HG03175 (cell line): Measurements from ENCODE around the gene MAST4.

ENCODE experiments used
- ATAC-seq: cut with Tn5 transposase; IDR thresholded peaks from one replicate; pipeline ENCODE4 v1.9.1; 2021; ENCODE audit warnings: mild to moderate bottlenecking, moderate library complexity; ENCODE audit not compliant: unreplicated experiment

MAST4 gene

DNA sequence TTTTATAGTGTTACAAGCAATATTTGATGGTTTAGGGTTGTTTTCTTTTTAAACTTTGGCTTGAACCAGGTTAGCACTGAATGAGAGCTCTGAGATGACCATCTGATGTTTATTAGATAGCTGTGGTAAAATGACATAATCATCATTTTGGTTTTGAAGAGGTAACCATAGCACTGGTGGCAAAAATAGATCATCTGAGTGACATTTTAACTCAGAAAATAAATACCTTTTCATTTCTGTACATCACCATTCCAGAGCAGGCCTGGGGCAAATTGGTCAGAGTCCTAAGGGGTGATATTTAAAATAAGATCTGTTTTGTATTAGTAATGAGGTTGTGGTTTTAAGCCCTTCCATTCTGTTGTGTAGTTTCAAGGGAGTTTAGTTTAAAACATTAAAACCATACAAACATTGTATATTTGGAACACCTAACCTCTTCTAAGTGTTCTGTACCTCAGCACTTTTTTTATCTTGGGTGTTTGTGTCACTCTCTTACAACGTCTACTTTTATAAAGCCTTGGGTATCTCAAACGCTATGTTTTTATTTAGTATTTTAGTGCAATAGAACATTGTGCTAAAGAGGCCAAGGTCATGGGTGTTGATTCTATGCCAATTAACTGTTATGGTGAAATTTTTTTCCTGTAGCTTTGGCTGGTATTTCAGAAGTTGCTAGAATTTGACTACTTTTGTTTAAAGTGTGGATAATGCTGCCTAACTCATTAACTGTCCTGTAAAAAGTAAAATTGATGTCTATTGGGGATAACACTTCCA, 434.3 kb downstream of the MAST4 start:
- ATAC-seq: no peak

DNA sequence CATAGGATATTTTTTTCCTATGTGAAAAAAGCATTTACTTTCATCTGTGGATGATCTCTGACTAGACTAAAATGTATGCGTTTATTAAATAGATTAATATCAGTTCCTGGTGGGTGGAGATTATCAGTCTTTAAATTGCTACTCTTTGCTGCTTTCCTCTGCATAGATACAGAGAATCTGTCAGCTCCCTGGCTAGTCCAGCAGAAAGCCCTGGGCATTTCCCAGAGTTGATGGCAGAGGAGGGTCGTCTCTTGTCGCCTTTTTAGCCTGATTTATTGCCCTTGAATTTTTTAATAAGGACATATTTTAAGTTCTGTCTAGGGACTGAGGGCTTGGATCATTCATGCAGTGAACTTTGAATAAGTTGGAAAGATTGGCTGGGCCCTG, 434.9 kb downstream of the MAST4 start:
- ATAC-seq: no peak

DNA sequence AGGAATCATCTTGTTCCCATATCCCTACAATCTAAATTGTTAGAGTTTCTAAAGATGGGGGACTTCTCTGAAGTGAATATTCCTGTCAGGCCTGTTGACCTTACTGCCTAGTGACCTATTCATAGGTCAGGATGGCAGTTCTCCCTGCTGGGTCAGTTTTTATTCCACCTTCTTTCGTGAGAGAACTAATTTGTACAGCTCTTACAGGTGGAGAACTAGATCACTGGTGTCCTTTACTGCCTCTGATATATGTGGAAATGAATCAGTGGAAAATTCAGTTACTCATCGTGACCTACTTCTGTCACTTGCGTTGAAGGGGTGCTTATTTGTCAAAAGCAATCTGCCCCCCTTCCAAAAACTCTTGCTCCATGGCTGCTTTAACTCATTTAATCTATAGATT, 435.5 kb downstream of the MAST4 start:
- ATAC-seq: no peak

- no peak for ATAC-seq
Measured at GRCh38 chr5:67032921-67033664, 436.9 kb downstream of the MAST4 start.

GRCh38 chr5:67033880-67034651, 437.9 kb downstream of the MAST4 start:
- no peak for ATAC-seq

DNA sequence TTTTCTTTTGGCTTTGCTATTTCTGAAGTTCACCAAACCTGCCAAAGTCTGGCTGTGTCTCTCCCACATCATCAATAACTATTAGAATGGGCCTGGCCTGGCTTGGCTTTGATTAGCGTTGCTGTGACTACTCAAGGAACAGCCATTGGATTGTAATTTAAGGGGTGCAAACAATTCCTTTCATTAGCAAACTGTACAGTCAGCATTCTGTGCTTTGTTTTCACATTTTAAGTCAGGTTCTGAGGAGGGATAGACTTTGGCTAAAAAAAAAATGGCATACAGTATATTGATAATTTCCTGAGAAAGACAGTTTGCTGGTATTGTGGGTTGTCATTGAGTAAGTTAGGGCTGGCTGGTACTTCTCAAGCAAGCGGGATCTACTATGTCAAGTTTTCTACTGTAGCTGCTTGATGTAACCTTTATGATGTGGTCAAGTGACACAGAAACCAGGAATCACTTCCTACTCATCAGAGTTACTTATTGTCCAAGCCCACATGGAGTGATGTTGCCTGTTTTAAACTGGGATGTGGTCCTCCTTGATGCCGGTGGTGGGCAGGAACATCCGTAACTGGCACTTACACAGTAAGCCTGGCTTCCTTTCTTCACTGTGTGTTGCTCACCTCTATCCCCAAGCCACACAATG, 439.0 kb downstream of the MAST4 start:
- no peak for ATAC-seq

DNA sequence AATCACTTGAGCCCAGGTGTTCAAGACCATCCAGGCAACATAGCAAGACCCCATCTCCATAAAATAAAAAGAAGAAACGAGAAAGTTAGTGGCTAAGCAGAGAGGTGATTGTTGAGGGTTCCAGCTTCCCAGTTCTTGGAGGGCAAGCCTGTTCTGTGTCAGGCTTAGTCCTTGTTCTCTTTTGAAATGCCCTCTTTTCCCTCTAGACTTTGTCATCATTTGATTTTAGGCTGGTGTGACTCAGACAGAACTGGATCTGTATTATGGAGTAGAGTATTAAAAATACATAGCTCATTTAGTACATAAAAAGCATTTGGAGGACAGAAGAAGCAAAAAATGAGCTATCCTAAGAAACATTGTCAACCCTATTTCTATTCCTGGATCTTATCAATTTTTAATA, 441.0 kb downstream of the MAST4 start:
- no peak for ATAC-seq

GRCh38 chr5:67038817-67039603, 442.8 kb downstream of the MAST4 start:
- no peak for ATAC-seq

GRCh38 chr5:67042176-67043003, 446.2 kb downstream of the MAST4 start:
- ATAC-seq: no peak

- no peak for ATAC-seq
Measured at GRCh38 chr5:67043796-67044511, 447.8 kb downstream of the MAST4 start.

DNA sequence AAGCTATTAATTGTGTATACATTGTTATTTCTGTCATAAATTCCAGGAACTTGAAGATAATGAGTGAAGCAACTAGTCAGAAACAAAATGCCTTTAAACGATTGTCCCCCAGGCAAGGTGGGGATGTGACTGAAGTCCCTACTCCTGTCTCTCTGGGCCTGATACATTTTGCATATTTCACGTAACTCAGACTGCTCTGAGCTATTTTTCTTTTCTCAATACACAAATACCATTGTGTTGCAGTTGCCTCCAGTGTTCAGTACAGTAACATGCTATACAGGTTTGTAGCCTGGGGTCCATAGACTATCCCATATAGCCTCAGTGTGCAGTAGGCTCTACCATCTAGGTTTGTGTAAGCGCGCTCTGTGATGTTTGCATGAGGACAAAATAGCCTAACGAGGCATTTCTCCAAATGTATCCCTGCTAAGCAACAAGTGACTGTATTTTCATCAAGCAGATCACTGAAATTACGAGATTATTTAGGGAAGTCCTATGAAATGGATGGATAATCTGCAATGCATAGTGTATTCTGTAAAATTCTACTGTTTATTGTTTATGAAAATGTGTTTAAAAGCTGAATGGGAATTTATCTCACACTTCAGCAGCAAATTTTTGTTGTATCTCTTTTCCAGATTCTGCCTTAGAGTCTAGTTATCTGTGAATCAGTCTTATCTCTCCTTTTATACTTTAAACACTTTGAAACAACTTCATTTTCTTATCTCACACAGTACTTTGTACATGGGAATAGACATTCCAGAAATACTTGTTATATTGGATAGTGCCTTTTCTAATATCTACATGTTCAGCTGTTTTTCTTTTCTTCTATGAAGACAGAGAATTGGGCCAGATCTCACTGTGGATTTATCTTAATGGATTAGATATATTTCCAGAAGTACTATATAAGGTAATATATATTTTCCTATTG, 449.9 kb downstream of the MAST4 start:
- no peak for ATAC-seq

- no peak for ATAC-seq
Measured at GRCh38 chr5:67047160-67047559, 451.0 kb downstream of the MAST4 start.

DNA sequence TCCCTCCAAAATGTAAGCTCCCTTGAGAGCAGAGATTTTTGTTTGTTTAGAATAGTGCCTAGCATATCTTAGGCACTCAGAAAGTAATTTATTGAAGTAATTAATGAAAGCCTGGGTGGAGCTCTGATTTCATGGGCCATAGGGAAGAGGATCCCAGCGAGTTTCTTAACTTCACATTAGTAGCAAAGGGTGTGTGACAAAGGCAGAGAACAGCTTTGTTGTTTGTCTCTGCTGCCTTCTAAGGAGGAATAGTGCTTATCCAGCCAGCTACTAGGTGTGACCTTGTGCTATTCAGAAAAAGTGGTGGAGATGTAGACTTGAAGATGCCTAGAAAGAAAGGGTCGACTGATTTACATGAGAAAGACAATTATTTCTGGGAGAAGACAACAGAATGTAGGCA, 451.4 kb downstream of the MAST4 start:
- no peak for ATAC-seq

GRCh38 chr5:67050125-67050524, 453.9 kb downstream of the MAST4 start:
- ATAC-seq: no peak

- no peak for ATAC-seq
Measured at GRCh38 chr5:67050635-67051034, 454.4 kb downstream of the MAST4 start.

- no peak for ATAC-seq
Measured at GRCh38 chr5:67051164-67051563, 455.0 kb downstream of the MAST4 start.

DNA sequence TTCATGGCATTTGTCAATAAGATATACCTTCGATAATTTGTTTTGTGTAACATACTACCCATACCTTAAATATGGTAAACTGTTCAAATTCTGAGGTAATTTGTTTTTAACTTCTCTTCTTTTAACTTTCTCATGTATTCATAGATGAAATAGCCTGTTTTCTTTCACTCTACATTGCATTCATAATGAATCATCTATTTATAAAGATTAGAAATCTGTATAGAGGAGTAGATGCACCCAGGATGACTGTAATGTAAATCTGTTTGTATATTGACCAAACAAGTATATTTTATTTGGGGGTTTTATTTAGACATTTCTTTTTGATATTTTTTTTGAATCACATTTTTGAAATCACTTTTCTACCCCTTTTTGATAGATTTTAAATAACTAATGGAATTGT, 455.8 kb downstream of the MAST4 start:
- no peak for ATAC-seq

DNA sequence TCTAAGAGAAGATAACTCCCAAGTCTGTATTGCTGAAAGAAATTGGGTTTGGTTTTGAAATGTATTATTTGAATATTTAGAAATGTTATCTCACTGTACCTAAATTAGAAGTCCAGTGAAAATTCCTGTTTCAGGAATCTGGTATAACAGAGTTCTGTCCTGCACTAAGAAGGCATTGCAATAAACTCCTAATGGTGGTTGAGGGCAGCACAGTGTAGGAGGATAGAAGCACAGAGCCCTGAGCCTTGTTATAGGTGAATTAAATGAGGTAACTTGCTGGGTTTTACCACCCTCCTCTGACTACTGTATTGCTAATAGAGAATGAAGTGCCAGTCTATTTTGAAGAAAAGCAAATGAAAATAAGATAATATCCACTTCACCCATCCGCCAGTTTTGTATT, 457.0 kb downstream of the MAST4 start:
- no peak for ATAC-seq
